HG03196 (cell line): ENCODE measurements around the gene COG5.
"Not testable (repeated sequence)": the region's sequence is repeated elsewhere in the genome, so short reads cannot be mapped to it uniquely, and the experiment has no call there.

Experiments used
- ATAC-seq: cut with Tn5 transposase; IDR thresholded peaks from one replicate; pipeline ENCODE4 v1.9.1; 2021; ENCODE audit not compliant: unreplicated experiment

Gene COG5

DNA sequence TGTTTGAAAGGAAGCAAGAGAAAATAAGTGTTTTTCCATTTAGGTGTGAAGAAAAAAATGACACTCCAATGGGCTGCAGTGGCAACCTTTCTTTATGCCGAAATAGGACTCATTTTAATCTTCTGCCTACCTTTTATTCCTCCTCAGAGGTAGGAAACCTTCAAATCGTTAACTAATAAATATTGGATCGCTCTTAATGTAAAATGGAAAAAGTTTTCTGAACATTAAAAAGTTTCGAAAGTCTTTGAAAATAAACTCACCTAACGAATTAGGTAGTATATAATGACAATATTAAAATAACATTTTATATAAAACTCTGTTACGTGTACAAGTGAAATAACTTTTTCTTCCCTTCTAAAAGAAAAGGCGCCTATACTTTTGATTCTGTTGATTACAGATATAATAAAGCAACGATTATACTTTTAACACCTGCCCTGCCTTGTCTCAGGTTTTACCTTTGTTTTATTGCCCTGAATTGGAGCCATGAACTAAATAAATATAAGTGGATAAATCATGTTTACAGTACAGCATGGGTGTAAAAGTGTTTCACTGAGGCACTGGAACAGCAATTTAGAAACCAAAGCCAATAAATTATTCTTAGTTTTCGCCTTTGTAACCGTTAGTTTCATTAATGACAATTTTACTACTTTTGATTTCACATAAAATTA is 17.1 kb upstream of the COG5 start:
- no peak for ATAC-seq

GRCh38 chr7:107579885-107580715 is 16.4 kb upstream of the COG5 start, which contains the start of gene BCAP29:
Gene BCAP29, plus strand, starts transcription at chr7:107580246. Its CDS starts 527 bp downstream, at chr7:107580773.
- peak; percentile 83 for ATAC-seq

DNA sequence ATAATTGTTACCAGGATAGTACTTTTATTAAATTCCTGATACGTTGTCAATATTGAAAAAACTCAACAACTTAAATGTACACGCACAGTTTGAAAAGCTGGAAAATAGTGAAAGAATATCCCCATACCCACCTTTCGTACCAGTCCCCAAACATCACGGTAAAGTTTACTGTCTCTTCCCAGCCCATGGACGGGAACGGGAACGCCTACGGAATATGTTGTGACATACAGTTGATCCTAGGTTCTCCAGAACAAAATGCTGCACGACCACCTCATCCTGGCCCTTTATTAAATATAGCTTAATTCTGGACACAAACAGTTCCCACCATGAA is 15.8 kb upstream of the COG5 start:
- ATAC-seq, result no peak

GRCh38 chr7:107573537-107573936 is 9.8 kb upstream of the COG5 start:
- no peak for ATAC-seq

DNA sequence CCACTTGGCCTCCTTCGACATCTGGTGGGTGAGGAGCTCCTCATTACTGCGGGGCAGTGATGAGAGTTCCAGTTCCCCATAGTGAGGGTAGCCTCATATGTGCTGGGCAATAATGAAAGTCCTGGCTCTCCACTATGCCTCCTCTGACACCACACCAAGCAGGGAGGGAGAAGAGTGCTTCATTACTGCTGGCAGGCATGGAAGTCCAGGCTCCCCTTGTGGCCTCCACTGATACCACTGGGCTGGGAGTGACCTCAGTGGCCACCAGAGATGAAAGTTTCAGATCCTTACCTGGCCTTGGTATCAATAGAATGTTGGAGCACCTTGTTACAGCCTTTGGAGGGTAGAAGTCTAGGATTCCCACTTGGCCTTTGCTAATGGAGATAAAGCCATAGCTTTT is 6.6 kb upstream of the COG5 start:
- no peak for ATAC-seq

GRCh38 chr7:107564553-107565298 is 1.0 kb upstream of the COG5 start:
- ATAC-seq, result no peak

DNA sequence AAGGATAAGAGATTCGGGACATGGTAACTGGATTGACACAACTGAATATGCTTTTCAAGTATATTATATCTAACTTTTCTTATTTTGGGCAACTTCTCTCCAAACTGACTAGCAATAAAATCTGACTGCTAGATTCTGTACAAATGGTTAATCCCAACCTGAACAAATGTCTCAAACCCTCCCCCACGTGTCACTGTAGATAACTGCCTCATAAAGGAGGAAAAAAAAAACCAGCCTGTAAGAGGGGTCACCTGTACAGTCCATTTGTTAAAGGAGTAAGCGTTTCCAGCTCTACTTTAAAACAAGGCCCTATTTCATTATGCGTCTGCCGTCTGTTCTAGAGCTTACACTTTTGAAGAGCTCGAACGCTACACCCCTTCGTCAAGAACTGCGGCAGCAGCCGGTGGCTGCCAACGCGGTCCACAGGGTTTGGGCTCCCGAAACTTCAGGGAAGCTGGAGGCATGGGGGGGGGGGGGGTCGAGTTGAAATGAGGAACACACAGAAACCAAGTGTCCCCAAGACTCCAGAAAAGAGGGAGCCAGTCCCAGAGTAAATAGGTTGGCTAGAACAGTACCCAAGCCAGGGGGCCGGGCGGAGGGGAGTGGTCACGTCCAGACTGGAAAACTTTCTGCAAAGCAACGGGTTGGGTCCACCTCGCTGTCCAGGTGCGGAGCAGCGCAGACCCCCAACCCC is 492 bp downstream of the COG5 start:
- ATAC-seq, result peak; percentile 57

GRCh38 chr7:107560898-107561516 is 2.7 kb downstream of the COG5 start:
- ATAC-seq, result no peak

GRCh38 chr7:107559864-107560263 is 3.9 kb downstream of the COG5 start:
- no peak for ATAC-seq

- no peak for ATAC-seq
Measured at GRCh38 chr7:107555893-107556292, 7.8 kb downstream of the COG5 start.

DNA sequence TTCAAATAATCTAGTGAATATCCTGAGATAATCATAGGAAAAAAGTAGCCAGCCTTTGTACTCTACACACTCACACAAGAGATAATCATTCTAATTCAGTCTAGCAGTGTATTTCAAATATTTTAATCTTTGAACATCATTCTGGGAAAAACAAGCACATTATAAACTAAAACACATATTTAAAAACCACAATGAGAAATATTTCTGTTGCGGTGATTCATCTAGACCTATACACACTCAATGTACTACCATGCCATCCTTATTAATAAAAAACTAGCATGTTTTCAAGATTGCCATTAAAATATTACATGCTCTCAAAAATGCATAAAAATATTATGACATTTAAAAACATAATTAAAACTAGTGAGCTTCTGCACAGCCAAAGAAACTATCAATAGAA is 11.8 kb downstream of the COG5 start:
- ATAC-seq, result no peak

DNA sequence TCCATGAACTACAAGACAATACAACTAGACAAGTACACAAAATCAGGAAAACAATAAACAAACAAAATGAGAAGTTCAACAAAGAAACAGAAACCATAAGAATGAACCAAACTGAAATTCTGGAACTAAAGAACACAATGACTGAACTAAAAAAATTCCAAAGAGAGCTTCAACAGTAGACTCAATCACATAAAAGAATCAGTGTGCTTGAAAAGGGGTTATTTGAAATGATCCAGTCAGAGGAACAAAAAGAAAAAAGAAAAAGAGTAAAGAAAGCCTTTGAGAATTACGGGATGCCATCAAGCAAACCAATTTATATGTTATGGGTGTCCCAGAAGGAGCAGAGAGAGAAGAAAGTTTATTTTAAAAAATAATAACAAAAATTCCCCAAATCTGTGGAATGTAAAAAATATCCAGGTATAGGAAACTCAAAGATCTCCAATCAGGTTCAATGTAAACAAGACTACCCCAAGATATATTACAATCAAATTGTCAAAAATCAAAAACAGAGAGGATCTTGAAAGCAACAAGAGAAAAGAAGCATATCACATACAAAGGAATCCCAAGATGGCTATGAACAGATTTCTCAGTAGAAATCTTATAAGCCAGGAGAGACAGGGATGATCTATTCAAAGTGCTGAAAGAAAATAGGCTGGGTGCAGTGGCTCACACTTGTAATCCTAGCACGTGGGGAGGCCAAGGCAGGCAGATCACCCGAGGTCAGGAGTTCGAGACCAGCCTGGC is 18.7 kb downstream of the COG5 start:
- no peak for ATAC-seq

DNA sequence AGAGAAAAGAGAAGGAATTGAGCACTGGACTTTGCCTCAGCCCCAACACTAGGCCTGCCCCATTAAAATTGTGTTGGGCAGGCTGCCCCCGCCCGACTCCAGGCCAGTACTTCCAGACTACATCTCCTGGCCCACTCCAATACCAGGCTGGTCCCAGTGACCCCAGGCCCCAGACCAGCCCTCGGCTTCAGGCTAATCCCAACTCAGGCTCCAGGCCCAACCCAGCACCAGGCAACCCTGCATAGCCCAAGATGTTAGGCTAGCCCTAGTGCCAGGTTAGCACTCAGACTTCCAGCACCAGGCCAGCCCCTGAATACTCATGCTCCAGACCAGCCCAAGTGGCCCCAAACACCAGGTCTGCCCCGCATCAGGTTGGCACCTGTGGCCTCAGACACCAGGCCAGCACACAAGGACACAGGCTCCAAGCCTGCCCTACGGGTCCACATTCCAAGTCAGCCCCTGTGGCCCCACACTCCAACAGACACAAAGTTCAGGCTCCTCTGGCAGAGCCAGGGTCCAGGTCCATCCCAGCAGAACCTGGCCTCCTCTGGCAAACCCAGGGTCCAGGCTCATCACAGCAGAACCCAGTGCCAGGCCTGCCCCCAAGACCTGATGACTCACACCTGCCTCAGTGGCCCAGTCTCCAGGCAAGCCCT is 20.3 kb downstream of the COG5 start:
- no peak for ATAC-seq

DNA sequence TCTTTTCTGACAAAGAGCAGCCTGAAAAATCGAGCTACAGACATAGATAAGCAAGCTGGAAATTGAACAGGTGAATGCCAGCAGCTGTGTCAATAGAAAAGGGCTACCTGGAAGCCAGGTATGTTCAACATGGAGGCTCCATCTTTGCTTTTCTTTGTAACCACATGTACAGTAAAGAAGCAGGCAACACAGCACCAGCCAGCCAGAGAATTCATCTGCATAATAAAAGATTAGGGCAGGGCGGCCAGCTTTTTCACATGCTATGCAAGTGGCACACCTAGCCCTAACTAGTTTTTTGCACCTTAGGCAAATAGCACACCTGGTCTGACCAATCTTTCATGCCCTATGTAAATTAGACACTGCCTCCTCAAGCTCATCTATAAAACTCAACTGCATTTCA is 25.7 kb downstream of the COG5 start:
- ATAC-seq, result no peak

DNA sequence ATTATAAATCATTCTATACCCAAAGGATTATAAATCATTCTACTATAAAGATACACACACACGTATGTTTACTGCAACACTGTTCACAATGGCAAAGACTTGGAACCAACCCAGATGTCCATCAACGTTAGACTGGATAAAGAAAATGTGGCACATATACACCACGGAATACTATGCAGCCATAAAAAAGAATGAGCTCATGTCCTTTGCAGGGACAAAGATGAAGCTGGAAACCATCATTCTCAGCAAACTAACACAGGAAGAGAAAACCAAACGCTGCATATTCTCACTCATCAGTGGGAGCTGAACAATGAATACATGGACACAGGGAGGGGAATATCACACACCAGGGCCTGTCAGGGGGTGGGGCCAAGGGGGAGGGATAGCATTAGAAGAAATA is 26.5 kb downstream of the COG5 start:
- not testable (repeated sequence) for ATAC-seq

DNA sequence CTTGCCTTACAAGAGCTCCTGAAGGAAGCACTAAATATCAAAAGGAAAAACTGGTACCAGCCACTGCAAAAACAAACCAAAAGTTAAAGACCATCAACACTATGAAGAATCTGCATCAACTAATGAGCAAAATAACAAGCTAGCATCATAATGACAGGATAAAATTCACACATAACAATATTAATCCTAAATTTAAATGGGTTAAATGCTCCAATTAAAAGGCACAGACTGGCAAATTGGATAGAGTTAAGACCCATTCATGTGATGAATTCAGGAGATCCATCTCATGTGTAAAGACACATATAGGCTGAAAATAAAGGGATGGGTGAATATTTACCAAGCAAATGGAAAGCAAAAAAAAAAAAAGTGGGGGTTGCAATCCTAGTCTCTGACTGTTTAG is 29.6 kb downstream of the COG5 start:
- ATAC-seq, result no peak

- ATAC-seq, result no peak
Measured at GRCh38 chr7:107530751-107531150, 33.0 kb downstream of the COG5 start.

- no peak for ATAC-seq
Measured at GRCh38 chr7:107528461-107528860, 35.3 kb downstream of the COG5 start.

GRCh38 chr7:107527196-107527595 is 36.5 kb downstream of the COG5 start:
- ATAC-seq, result no peak

DNA sequence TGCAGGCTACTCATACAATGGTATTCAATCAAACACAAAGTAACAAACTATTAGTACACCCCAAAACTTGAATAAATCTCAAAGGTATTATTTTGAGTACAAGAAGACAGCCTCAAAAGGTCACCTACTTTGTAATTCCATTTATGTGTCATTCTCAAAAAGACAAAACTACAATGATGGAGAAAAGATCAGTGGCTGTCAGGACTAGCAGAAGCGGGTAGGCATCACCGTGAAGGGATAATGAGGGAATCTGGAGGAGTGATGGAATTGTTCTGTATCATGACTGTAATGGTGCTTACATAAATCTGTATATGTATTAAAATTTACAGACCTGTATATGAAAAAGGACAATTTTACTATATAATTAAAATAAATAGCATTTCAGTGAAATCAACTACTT is 37.0 kb downstream of the COG5 start:
- no peak for ATAC-seq
